Stimulated activated naive CD8-positive, alpha-beta T cell treated with anti-CD3 and anti-CD28 coated beads, Interleukin-15, Interleukin-2, amounts not matched to agents 100 ng/mL and 50 ng/mL, for 24 hours (primary cell): Measurements from ENCODE around the gene CADM2.

Experiments used
- H3K27ac Mint-ChIP-seq: one replicate; pipeline ENCODE4 v1.8.0; 2021; ENCODE audit warnings: mild to moderate bottlenecking, mixed read lengths
- H3K27me3 Mint-ChIP-seq: one replicate; pipeline ENCODE4 v1.8.0; 2021; ENCODE audit warnings: mixed read lengths
- H3K36me3 Mint-ChIP-seq: one replicate; pipeline ENCODE4 v1.8.0; 2021; ENCODE audit warnings: low read depth, mixed read lengths
- H3K4me1 Mint-ChIP-seq: one replicate; pipeline ENCODE4 v1.8.0; 2021; ENCODE audit warnings: low read depth, mixed read lengths
- H3K4me3 Mint-ChIP-seq: one replicate; pipeline ENCODE4 v1.8.0; 2021; ENCODE audit warnings: mild to moderate bottlenecking, mixed read lengths
- H3K9me3 Mint-ChIP-seq: one replicate; pipeline ENCODE4 v1.8.0; 2021; ENCODE audit warnings: mixed read lengths

Gene CADM2

DNA sequence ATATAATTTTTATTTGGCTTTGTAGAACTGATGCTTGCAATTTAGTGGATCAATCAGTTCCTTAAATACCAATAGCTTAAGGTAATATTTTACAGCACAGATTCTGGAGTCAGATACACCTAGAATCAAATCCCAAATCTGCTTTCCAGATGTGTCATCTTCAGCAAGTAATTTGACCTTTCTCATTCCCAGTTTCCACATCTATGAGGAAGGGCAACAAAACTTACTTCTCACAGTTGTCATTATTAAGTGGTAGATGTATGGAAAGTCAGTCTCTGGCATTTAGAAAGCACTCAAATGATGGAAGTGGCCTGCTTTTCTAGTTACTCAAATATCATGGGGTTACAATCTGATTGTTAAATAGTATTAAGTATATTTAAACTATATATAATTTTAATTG, 767.0 kb downstream of the CADM2 start:
- Mint-ChIP-seq H3K4me3 (no peak overlapping the region), H3K27ac (no peak overlapping the region), H3K36me3 (no peaks in the 10 kb centered on the region), H3K4me1 (no peaks in the 10 kb centered on the region), H3K27me3 (no peaks in the 10 kb centered on the region), H3K9me3 (peaks cover 6% of the 10 kb centered on the region)

DNA sequence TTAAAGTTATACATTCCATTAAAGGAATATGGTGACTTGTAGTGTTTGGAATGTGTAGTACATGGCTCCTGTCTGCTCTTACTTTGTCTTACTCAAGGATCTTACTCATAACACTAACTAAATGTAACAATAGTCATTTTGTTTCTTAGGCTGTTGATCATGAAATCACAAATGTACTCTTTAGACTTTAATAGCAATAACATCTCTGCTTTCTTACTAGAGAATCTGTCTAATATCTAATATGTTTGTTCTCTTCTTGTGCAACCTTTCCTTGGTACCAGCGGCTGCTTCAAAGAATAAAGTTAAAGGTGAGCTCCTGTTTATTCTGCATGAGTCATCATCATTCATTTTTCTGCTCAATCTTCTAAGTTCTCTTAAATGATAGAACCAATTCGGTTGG, 767.5 kb downstream of the CADM2 start:
- Mint-ChIP-seq H3K4me1 (no peaks in the 10 kb centered on the region), H3K27me3 (no peaks in the 10 kb centered on the region), H3K9me3 (peaks cover 6% of the 10 kb centered on the region), H3K4me3 (no peak overlapping the region), H3K36me3 (no peaks in the 10 kb centered on the region), H3K27ac (no peak overlapping the region)

DNA sequence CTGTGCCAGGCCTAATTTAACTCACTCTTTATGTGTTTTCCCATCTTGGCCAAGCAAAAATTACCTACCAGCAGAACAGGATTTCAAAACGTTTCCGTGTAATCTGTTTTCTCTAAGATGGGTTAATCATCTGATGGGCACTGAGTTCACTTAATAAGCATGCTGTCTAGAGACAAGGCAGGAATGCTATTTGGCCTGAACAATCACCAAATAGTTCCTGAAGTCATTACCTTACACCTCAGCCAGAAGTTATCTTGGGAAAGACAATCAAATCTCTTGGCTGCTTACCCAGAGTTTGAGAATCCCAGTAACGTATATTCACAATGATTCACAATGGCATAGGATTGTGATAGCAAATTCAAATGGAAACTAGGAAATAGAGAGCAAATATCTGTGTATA, 779.1 kb downstream of the CADM2 start:
- H3K27me3 Mint-ChIP-seq, result no peaks in the 10 kb centered on the region
- no peak overlapping the region for H3K4me3 Mint-ChIP-seq
- no peaks in the 10 kb centered on the region for H3K36me3 Mint-ChIP-seq
- no peaks in the 10 kb centered on the region for H3K4me1 Mint-ChIP-seq
- peaks cover 4% of the 10 kb centered on the region for H3K9me3 Mint-ChIP-seq
- no peak overlapping the region for H3K27ac Mint-ChIP-seq

DNA sequence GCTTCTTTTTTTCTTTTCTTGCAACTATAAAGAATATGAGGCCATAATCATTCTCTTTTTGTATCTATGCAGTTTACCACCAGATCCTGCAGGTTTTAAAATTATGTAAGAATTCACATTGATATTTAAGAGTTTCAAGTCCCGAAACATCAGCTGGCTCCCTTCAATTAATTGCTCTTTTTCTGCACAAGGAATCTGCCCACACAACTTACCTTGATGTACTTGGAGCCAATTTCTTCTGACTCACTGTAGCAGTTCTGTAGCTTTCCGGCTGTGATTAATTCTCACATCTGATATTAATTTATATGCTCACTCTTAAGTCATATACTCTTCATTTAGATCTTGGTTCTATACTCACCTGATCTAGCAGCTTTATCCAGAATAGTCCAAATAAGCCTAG, 781.8 kb downstream of the CADM2 start:
- no peak overlapping the region for H3K27ac Mint-ChIP-seq
- H3K9me3 Mint-ChIP-seq, result no peaks in the 10 kb centered on the region
- no peaks in the 10 kb centered on the region for H3K27me3 Mint-ChIP-seq
- H3K4me3 Mint-ChIP-seq, result no peak overlapping the region
- no peaks in the 10 kb centered on the region for H3K36me3 Mint-ChIP-seq
- H3K4me1 Mint-ChIP-seq, result no peaks in the 10 kb centered on the region

DNA sequence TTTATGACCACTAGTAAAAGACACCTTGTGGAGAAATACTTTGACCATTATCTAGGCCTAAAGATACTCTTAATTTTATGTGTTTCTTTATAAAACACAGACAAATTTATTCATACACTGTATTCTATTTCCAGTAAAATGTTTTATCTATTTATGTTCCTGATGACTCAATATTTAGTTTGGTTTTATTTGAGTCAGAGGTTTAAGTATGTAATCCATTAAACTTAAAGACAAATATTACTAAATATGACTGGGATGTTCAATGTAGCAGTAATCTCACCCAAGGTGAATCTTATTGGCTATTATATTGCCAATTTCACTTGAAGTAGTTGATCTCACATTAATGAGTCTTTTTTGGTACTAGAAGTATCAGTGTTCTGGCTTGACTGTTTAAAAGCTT, 799.7 kb downstream of the CADM2 start:
- H3K27ac Mint-ChIP-seq, result no peak overlapping the region
- no peak overlapping the region for H3K4me3 Mint-ChIP-seq
- H3K36me3 Mint-ChIP-seq, result no peaks in the 10 kb centered on the region
- H3K4me1 Mint-ChIP-seq, result no peaks in the 10 kb centered on the region
- peaks cover 9% of the 10 kb centered on the region for H3K9me3 Mint-ChIP-seq
- no peaks in the 10 kb centered on the region for H3K27me3 Mint-ChIP-seq

DNA sequence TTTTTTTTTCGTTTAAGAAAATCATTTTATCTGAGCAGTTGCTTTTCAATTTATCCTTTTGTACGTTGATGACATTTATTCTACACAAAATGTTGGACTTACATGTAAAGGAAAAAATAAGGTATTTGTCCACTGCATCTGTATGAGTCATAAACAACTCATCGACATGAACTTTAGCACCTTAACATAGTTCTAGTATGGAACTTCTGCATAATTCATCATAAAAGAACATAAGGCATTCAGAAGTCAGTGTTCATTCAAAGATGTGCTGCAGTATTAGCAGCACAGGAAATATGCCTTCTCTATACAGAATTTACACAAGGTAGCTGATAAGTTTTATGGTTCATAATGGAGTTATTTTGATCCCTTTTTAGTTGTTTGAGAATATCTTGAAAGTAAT, 801.6 kb downstream of the CADM2 start:
- Mint-ChIP-seq H3K27ac (no peak overlapping the region), H3K4me3 (no peak overlapping the region), H3K27me3 (no peaks in the 10 kb centered on the region), H3K4me1 (no peaks in the 10 kb centered on the region), H3K36me3 (no peaks in the 10 kb centered on the region), H3K9me3 (peaks cover 7% of the 10 kb centered on the region)

DNA sequence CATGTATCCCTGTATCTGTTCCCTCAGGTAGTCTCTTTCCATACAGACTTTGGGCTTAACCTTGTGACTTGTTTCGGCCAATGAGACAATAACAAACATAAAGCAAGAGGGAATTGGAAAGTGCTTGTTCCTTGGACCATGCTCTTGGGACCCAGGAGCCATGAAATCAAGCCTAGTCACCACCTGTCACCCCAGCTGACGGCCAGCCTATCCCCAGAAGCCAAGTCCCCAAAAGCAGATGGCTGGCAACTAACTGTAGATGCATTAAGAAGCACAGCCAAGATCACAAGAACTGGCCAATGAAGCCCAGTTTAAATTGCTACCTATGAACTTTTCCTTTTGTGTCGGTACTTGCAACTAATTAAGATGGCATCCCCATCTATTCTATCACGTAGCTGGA, 822.0 kb downstream of the CADM2 start:
- H3K27me3 Mint-ChIP-seq, result no peaks in the 10 kb centered on the region
- no peak overlapping the region for H3K27ac Mint-ChIP-seq
- H3K9me3 Mint-ChIP-seq, result peaks cover 6% of the 10 kb centered on the region
- no peaks in the 10 kb centered on the region for H3K4me1 Mint-ChIP-seq
- H3K4me3 Mint-ChIP-seq, result no peak overlapping the region
- no peaks in the 10 kb centered on the region for H3K36me3 Mint-ChIP-seq

DNA sequence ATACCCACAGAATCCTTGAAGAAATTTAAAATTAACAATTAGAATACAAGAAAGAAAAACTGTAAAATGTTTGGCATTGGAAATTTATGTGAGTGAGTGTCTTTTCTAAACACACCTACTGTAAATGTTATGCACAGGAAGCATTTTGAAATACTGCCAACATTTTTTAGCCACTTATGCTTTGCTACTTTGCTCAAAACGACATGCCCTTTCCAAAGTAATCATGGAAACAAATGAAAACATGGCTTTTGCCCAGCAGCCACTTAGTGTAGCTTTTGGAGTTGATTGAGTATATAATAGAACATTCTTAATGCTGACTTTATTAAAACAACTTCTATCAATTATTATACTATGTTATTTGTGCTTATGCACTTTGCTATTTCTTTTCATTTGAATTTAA, 823.0 kb downstream of the CADM2 start:
- no peaks in the 10 kb centered on the region for H3K36me3 Mint-ChIP-seq
- no peaks in the 10 kb centered on the region for H3K27me3 Mint-ChIP-seq
- peaks cover 6% of the 10 kb centered on the region for H3K9me3 Mint-ChIP-seq
- H3K4me3 Mint-ChIP-seq, result no peak overlapping the region
- H3K4me1 Mint-ChIP-seq, result no peaks in the 10 kb centered on the region
- H3K27ac Mint-ChIP-seq, result no peak overlapping the region

DNA sequence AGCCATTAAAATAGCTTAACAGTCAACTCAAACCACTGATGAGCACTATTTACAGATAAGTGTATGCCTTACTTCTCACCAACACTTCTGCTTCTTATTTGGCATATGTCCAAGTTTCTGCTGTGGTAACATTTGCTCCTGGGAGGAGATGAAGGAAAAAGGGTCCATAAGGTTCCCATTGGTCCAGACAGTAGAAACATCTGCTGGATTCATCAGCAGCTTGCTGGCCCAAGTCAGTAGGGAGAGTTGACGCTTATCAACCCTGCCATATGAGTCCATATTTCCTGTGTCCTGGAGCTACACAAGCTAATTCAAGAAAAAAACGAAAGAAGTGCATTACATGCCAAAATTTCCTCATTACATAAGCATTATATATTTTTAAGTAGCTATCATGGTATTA, 824.5 kb downstream of the CADM2 start:
- Mint-ChIP-seq H3K36me3 (no peaks in the 10 kb centered on the region), H3K4me3 (no peak overlapping the region), H3K9me3 (no peaks in the 10 kb centered on the region), H3K27me3 (no peaks in the 10 kb centered on the region), H3K4me1 (no peaks in the 10 kb centered on the region), H3K27ac (no peak overlapping the region)

DNA sequence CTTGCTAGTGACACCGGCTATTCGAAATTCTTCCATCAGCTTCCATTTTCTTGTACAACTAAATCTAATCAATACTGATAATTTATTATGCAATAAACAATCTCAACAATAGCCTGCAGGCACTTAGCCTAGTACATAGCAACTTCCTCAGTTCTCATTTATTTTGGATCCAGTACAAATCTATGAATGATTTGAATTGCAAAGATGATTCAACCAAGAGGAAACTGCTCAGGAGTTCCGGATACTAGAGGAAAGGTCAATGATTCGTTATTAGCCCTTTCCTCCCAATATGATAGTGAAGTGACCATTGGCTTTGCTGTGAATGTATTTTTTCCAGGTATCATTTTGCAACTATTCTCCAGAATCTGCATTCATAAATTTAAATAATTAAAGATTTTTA, 827.0 kb downstream of the CADM2 start:
- no peaks in the 10 kb centered on the region for H3K27me3 Mint-ChIP-seq
- no peaks in the 10 kb centered on the region for H3K4me1 Mint-ChIP-seq
- H3K9me3 Mint-ChIP-seq, result no peaks in the 10 kb centered on the region
- H3K27ac Mint-ChIP-seq, result no peak overlapping the region
- H3K36me3 Mint-ChIP-seq, result no peaks in the 10 kb centered on the region
- no peak overlapping the region for H3K4me3 Mint-ChIP-seq

DNA sequence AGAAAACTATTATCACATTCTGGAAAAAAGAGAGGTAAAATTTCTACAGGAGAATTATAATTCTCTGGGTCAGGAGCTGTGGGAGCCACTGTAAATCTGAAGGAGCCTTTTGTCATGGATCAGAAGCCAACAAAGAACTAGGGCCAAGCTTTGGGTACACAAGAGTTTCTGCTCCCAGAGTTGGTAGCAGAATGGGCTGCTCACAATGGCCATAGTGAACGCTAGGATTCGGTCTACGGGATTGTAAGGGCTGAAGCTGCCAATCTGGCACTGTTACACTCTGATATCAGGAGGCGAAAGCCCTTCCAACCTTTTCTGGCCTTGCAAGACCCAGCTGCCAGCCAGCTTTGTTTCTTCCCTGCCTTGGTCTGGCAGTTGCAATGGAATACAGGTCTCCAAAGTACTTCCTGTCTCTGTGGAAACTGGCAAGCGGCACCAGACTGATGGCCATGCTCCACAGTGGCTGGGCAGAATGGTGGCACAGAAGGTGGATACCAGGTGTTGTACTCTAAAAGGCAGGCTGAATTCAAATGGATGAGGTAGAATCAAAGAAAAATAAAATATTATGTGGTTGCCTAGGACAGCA, 831.7 kb downstream of the CADM2 start:
- no peak overlapping the region for H3K27ac Mint-ChIP-seq
- no peaks in the 10 kb centered on the region for H3K4me1 Mint-ChIP-seq
- H3K36me3 Mint-ChIP-seq, result no peaks in the 10 kb centered on the region
- no peak overlapping the region for H3K4me3 Mint-ChIP-seq
- peaks cover 12% of the 10 kb centered on the region for H3K9me3 Mint-ChIP-seq
- no peaks in the 10 kb centered on the region for H3K27me3 Mint-ChIP-seq

DNA sequence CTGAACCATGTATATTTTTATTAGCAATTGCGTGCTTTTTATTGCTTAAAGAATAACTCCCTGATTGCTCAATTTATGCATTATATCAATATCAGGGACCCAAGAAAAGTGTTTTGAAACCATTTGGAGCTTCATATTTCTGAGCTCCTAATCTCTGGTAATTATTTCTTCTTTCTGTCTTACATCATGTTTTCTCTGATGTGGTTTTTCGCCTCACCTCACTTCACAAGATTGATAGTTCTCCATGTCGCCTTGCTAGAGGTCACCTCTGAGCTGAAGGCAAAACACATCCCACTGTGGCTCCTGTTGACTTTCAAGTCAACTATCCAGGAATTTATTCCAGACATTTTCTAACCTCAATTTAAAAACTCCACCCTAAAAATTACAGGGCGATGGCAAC, 837.4 kb downstream of the CADM2 start:
- Mint-ChIP-seq H3K4me3 (no peak overlapping the region), H3K27ac (no peak overlapping the region), H3K36me3 (no peaks in the 10 kb centered on the region), H3K9me3 (peaks cover 14% of the 10 kb centered on the region), H3K4me1 (no peaks in the 10 kb centered on the region), H3K27me3 (no peaks in the 10 kb centered on the region)

DNA sequence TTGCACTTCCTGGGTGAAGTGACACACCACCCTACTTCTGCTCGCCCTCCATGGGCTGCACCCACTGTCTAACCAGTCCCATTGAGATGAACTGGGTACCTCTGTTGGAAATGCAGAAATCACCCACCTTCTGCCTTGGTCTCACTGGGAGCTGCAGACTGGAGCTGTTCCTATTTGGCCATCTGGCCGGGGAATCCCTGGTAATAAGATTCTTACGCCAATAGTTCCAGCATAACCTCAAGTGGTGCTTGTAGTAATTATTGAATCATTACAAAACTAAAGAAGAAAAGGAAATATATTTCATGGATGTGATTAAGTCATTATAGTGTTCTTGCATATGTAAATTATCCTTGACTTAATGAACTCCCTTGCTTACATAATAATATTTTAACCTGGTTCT, 841.9 kb downstream of the CADM2 start:
- H3K4me1 Mint-ChIP-seq, result no peaks in the 10 kb centered on the region
- no peaks in the 10 kb centered on the region for H3K36me3 Mint-ChIP-seq
- H3K27ac Mint-ChIP-seq, result no peak overlapping the region
- no peak overlapping the region for H3K4me3 Mint-ChIP-seq
- peaks cover 3% of the 10 kb centered on the region for H3K9me3 Mint-ChIP-seq
- H3K27me3 Mint-ChIP-seq, result no peaks in the 10 kb centered on the region

DNA sequence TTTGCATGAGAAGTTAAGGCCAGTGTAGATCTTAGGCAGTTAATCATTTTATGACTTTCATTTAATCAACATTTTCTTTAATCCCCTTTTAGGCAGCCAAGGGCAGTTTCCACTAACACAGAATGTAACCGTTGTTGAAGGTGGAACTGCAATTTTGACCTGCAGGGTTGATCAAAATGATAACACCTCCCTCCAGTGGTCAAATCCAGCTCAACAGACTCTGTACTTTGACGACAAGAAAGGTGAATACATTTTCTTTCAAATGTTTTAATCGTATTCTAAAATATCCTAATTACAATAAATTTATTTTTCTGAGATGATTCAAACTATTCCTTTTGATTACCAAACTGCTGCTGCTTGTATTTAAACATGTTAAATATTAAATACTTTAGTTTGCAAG, 843.2 kb downstream of the CADM2 start:
- Mint-ChIP-seq H3K9me3 (no peaks in the 10 kb centered on the region), H3K27me3 (no peaks in the 10 kb centered on the region), H3K4me1 (no peaks in the 10 kb centered on the region), H3K36me3 (no peaks in the 10 kb centered on the region), H3K4me3 (no peak overlapping the region), H3K27ac (no peak overlapping the region)

DNA sequence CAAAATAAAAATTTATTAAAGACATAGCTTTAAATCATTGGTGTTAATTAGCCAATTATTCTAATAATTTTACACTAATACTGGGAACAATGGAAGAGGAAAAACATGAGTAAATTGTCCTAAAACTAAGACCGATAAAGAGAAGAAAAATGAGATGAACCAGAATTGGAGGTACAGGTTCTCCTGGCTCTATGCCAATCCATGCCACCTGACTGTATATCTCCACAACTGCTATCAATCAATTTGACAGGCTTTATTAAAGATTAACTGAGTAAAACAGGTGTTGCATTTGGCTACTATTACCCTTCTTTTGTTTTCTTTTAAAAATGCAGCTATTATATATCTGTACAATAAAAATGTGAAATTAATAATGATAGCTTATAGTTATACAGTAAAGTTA, 850.0 kb downstream of the CADM2 start:
- Mint-ChIP-seq H3K27me3 (no peaks in the 10 kb centered on the region), H3K4me3 (no peak overlapping the region), H3K36me3 (no peaks in the 10 kb centered on the region), H3K27ac (no peak overlapping the region), H3K9me3 (peaks cover 8% of the 10 kb centered on the region), H3K4me1 (no peaks in the 10 kb centered on the region)

DNA sequence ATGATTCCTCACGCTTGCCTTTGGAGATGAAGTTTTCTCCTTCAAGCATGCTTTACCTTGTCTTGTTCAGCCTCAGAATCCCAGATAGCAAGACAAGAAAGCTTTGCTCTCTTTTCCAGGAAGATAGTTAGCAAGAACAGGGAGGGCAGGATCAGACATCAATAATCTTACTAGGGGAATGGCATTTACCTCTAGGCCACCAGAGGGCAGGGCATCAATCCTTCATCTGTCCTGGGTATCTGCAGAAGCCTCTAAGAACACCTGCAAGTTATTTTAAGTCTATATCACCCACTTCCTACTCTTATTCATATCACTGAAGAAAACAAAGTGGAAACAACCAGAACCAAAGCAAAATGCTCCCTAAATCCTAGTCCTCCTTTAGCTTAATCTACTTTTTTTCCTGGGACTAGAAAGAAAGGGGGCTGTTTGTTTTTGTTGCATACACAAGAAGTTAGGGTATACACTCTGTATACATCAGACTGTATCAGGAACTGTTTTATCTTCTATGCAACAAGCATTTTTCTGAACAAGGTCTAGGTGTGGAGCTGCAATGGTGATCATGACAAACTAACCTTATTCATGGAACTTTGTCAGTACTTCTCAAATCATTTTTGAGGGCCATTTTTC, 862.5 kb downstream of the CADM2 start:
- Mint-ChIP-seq H3K9me3 (peaks cover 3% of the 10 kb centered on the region), H3K36me3 (no peaks in the 10 kb centered on the region), H3K27ac (no peak overlapping the region), H3K4me1 (no peaks in the 10 kb centered on the region), H3K4me3 (no peak overlapping the region), H3K27me3 (no peaks in the 10 kb centered on the region)
